ENCODE results near the gene GDI1.
"Not testable (repeated sequence)": the region's sequence is repeated elsewhere in the genome, so short reads cannot be mapped to it uniquely, and the experiment has no call there.

Gene GDI1

DNA sequence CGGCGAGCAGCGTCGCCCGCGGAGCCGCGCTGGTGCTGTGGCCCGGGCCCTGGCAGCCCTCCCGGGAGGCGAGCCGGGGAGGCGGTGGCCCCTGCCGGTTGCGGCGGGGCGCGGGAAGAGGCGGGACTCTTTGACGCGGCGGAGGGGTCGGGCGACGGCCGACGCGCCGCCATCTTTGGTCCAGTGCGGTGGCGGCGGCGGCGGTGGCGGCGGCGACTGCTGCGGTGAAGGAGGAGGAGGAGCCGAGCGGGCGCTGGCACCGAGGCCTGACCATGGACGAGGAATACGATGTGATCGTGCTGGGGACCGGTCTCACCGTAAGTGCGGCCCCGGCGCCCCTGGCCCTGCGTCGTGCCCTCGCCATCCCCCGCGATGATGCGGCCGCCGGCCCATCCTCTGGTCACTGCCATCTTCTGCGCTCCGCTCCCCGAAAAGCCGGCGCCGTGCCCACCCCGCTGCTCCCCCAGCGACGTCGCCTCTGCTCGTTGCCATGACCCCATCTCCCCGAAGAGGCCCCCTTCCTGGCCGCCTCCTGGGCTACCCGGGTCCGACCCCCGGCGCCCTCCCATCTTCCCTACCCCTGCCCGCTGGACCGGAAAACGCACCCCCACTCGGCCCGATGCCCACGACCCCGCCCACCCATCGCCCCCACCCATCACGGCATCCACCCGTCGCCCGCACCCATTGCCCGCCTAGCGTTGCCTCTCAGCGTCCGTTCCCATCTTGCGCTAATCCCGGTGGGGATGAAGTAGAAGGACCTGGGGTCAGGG lies at the start of gene GDI1:
Gene GDI1, plus strand, starts transcription at position 172 of the 770 bp plus-strand sequence. Its CDS starts 101 bp downstream, at position 273.
- in situ Hi-C loops (cut with MboI; ENCODE audit: low sequenced_read_pairs), result no loop called here

- in situ Hi-C loops (cut with MboI; ENCODE audit: low sequenced_read_pairs), result not testable (repeated sequence)
Observed at GRCh38 chrX:154388094-154388493, 48.9 kb upstream of the GDI1 start.

- in situ Hi-C loops (cut with MboI; ENCODE audit: low sequenced_read_pairs), result not testable (repeated sequence)
Observed at GRCh38 chrX:154388649-154389048, 48.3 kb upstream of the GDI1 start.

DNA sequence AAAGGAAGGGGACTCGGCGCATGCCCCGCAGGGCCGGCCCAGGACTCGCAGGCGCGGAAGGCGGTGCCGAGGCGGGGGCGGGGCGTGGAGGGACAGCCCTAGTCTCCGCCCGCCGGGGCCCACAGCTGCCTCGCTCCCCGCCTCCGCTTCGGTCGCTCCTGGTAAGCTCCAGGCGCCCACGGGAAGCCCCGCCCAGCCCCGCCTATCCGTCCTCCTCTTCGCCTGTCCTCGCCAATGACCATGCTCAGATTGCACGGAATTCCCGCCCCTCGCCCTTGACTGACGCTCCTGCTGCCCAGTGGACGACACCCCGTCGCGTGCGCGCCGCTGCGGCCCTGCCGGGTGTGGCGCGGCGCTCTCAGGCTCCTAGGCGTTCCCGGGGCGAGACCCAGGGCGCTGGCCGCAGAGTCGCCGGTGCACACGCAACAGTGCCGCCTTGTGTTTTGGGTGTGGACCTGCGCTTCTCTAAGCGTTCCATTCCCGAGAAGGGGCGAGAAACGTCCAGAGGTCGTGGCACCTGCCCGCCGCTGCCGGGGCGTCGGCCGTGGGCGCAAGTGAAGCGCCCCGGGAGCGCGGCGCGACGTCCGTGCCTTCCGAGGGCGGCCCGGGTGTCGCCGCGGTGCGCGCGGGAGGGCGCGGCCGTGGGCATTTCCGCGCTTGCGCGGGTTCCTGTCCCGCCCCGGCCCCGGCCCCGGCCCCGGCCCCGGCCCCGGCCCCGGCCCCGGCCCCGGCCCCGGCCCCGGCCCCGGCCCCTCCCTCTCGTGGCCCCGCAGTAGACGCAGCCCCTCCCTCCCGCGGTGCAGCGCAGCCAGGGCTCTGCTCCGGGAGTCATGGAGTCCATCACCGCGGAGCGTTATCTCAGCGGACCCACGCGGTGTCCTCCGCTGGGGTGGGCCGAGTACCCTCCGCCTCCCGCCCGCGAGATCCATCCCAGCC lies 46.9 kb upstream of the GDI1 start:
- in situ Hi-C loops (cut with MboI; ENCODE audit: low sequenced_read_pairs), result not testable (repeated sequence)

DNA sequence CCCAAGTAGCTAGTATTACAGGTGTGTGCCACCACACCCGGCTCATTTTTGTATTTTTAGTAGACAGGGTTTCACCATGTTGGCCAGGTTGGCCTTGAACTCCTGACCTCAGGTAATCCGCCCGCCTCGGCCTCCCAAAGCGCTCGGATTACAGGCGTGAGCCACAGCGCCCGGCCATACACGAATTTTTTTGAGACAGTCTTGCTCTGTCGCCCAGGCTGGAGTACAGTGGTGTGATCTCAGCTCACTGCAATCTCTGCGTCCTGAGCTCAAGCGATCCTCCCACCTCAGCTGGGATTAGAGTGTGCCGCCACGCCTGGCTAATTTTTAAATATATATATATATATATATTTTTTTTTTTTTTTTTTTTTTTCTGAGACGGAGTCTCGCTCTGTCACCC lies 40.6 kb upstream of the GDI1 start:
- in situ Hi-C loops (cut with MboI; ENCODE audit: low sequenced_read_pairs), result not testable (repeated sequence)

- in situ Hi-C loops (cut with MboI; ENCODE audit: low sequenced_read_pairs), result no loop called here
Observed at GRCh38 chrX:154396973-154397887, 39.7 kb upstream of the GDI1 start.

DNA sequence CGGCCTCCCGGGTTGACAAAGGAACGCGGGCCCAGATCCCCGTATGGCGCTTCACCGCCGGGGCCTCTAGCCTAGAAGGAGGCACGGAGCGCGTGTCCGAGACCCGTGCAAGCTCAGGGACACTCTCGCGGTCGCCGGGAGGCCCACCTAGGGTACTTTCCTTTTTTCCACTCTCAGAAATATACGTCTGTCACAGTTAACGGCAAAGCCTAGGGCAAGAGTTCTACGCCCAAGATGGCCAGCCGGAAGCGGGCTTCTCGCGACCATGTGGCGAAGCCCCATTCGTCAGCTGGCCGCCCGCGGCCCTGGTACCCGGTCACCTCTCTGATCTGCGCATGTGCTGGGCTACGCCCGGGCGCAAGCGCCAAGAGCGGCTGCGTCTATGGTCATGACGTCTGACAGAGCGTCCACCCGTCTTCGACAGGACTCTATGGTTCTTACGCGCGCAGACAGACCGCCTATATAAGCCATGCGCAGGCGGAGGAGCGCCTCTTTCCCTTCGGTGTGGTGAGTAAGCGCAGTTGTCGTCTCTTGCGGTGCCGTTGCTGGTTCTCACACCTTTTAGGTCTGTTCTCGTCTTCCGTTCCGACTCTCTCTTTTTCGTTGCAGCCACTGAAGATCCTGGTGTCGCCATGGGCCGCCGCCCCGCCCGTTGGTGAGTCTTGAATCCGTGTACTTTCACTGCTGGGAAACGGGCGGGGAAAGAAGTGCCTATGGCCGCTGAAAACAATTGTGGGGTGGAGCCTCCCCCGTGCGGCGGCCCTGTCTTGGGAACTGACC lies 38.9 kb upstream of the GDI1 start, which contains the start of gene RPL10:
Gene RPL10, plus strand, starts transcription at position 490 of the 780 bp plus-strand sequence. Its CDS starts 143 bp downstream, at position 633.
- in situ Hi-C loops (cut with MboI; ENCODE audit: low sequenced_read_pairs), result no loop called here

- in situ Hi-C loops (cut with MboI; ENCODE audit: low sequenced_read_pairs), result no loop called here
Observed at GRCh38 chrX:154398668-154399526, 38.1 kb upstream of the GDI1 start.

DNA sequence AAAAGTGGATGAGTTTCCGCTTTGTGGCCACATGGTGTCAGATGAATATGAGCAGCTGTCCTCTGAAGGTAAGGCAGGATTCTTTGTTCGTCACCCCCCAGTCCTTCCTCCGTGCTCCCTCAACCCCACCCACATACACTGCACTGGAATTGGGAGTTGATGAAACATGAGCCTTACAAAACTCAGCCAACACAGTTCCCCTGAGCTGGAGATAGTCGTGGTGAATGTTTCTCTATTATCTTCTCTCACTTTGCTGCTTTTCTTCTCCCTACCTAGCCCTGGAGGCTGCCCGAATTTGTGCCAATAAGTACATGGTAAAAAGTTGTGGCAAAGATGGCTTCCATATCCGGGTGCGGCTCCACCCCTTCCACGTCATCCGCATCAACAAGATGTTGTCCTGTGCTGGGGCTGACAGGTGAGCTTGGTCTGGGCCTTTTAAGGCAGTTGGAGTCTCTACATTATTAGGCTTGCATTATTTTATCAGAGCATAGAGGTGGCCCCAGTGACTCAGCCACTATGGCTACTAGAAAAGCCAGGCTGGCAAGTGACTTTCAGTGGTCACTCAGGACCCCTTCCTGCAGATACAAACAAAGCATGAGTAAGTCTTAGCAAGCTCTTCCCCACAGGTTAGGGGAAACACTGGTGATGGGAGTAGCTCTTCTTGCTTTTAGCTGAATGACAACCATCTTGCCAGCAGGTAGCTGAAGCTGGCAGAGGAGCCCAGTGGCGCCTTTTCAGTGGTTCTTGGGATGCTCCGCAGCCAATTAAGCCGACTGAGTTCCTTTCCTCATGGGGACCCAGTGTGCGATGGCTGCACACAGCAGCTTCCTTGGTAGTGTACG lies 37.2 kb upstream of the GDI1 start:
- in situ Hi-C loops (cut with MboI; ENCODE audit: low sequenced_read_pairs), result no loop called here

GRCh38 chrX:154400369-154400817 lies 36.6 kb upstream of the GDI1 start:
- in situ Hi-C loops (cut with MboI; ENCODE audit: low sequenced_read_pairs), result not testable (repeated sequence)

DNA sequence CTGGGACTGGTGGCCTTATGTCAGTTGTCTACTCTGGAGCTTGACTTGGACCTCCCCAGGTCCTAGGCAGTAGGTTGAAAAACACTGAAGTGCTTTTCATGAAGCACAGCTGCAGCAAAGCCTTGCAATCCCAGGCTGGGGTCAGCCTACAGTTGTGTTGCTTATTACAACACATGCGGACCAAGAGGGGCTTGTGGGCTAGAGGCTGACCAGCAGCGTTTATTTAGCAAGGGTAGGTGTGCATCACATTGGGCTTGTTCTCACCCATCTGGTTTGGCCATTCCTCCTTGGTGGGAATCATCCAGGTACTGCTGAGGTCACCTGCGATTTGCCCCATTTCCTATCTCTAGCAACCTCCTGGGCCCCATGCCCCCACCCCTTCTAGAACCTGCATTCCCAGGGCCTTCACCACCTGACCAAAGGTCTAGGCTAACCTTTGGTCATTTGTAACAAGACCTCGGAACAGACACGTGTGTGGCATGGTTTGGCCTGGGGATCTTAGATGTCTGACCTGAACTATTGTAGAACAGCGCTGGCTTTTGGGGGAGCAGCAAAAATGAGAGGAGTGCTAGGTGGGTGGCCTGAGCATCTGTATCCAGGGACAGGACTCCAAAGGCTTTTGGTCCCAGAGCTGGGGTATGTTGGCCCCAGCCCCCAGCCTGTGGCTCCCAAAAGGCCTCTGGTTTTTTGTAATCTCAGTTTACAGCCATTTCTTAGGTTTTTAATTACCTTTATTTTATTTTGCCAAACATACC lies 35.7 kb upstream of the GDI1 start:
- in situ Hi-C loops (cut with MboI; ENCODE audit: low sequenced_read_pairs), result no loop called here

DNA sequence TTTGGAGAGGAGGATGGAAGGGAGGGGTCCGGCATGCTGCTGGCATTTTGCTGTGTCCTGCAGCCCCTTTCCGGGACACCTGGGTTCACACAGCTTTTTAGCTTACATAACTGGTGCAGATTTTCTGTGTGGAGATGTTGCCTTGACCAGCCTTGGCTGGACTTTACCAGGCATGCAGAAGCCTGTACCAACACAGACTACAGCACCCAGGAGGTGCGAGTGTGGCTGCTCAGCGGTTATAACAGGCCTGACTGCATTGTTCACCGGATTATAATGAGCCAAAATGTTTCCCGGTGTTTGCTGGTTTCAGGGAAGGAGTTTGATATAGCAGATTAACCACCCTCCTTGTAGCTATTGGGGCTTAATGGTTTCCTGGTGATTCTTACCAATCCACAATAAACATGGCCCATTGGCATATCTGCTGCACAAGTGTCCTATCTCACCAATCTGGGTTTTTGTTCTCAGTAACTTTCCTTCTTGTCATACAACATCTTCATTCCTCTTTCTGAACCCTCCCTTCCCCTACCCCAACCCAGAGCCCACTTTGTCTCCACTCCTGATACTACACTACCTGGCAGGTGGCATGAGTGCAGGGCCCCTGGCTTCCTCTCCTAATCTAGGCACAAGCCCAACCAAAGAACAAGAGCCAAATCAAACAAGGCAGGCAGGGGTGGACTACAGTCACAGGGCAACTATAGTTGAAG lies 34.9 kb upstream of the GDI1 start:
- in situ Hi-C loops (cut with MboI; ENCODE audit: low sequenced_read_pairs), result no loop called here

DNA sequence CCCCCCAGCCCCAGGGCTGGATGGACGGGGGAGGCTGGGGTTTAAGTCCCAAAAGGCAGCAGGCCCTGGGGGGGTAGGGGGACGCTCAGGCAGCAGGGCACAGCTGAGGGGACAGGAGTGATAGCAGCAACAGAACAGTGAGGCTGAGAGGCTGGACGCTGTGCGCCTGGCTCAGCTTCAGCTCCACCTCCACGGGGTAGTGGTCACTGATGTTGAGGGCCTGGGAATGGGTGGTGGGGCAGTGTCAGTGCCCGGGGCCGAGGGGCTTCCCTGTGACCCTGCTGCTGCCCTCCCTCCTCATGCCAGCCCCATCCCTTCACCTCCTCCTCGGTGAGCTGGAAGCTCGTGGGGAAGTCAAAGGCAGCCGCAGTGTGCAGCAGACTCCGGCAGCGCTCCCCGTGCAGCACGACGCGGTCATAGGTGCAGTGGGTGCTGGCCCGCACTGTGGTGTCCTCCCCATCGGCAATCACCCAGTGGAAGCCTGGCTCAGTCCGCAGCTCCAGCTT lies 34.3 kb upstream of the GDI1 start:
- in situ Hi-C loops (cut with MboI; ENCODE audit: low sequenced_read_pairs), result no loop called here

DNA sequence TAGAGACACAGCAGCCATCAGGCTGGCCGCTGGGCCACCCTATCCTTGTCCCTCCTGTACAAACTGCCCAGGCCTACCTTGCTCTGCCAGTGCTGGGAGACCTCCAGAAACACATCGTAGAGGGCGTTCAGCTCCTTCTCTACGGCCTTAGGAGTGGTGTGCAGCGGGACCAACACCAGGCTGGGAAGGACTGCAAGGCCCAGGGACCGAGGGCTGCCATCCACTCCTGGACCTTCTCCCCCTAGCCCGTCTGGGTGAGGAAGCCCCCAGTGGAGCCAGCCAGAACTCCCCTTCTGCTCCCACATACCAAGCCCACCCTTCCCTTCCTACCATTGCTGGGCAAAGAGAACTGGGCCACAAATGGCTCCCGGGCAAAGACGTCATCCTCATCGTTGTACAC lies 33.8 kb upstream of the GDI1 start:
- in situ Hi-C loops (cut with MboI; ENCODE audit: low sequenced_read_pairs), result no loop called here

DNA sequence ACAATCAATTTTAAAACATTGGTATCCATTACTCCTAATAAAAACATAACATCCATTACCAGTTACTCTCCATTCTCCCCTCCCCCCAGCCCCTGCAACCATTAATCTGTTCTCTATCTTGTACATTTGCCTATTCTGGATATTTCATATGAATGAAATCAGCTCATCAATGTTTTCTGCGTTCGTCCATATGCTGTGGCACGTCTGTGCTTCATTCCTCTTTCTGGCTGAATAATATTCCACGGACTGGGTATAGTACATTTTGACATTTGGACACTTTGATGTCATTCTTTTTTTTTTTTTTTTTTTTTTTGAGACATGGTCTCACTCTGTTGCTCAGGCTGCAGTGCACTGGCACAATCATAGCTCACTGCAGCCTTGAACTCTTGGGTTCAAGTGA lies 33.1 kb upstream of the GDI1 start:
- in situ Hi-C loops (cut with MboI; ENCODE audit: low sequenced_read_pairs), result no loop called here

DNA sequence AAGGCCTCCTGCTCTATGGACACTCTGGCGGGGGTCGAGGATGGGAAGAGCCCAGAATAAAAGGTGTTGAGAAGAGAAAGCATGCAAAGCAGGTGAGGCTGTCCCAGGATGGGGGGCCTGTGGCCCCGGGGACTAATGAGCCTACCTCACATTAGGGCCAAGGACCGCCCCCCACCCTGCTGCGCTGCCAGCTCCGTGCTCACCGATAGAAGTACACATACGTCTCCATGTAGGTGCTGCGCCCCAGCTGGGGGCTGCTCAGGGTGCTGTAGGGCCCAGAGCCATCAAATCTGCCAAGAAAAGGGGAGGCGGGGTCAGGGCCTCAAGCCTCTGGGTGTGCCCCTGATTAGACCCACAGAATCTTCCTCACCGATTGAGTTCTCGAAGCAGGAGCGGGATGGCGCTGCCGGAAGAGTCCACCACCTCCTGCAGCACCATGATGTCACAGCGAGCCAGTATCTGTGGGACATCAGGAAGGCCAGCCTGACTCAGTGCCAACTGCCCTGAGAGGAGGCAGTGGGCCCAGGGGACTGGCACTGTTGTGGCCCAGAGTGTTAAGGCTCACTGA lies 32.2 kb upstream of the GDI1 start:
- in situ Hi-C loops (cut with MboI; ENCODE audit: low sequenced_read_pairs), result no loop called here

All from HL-60/S4 (cell line).